Testis (tissue), 2 donors: ENCODE results near the gene OTUD4.

Experiments
- POLR2A ChIP-seq: fragments of 450-650 bp; IDR thresholded peaks from one replicate; pipeline ENCODE4 v1.6.1; 2017; ENCODE audit warnings: antibody characterized with exemption, mild to moderate bottlenecking, moderate library complexity
- TF ChIP-seq, protein P1 (sequence below), 3 experiments: fragments of 450-650 bp in 2 of 3; fragments of 200-600 bp in 1 of 3; sonication (generic) in 1 of 3; IDR thresholded peaks; one replicate each; pipeline ENCODE4 v1.5.1; 2016 to 2019; ENCODE audit warnings: antibody characterized with exemption in 3 of 3, mild to moderate bottlenecking in 2 of 3, moderate library complexity in 1 of 3

DNA sequence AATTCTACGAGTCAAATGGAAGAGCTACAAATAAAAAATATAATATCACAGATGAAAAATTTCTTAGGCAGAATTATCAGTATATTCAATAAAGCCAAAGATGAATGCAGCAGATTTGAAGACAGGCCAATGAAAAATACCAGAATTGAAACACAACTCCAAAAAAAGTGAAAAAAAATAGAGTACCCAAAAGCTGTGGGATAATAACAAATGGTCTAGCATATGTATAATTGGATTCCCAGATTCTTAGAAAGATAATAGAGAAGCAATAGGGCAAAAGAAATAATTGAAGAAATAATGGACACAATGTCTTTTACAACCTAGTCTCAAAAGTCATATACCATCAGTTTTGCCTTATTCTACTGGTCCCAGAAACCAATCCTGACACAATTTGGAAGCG lies 86.8 kb downstream of the OTUD4 start:
- TF ChIP-seq POLR2A, result no peak
- TF ChIP-seq, protein P1, sequence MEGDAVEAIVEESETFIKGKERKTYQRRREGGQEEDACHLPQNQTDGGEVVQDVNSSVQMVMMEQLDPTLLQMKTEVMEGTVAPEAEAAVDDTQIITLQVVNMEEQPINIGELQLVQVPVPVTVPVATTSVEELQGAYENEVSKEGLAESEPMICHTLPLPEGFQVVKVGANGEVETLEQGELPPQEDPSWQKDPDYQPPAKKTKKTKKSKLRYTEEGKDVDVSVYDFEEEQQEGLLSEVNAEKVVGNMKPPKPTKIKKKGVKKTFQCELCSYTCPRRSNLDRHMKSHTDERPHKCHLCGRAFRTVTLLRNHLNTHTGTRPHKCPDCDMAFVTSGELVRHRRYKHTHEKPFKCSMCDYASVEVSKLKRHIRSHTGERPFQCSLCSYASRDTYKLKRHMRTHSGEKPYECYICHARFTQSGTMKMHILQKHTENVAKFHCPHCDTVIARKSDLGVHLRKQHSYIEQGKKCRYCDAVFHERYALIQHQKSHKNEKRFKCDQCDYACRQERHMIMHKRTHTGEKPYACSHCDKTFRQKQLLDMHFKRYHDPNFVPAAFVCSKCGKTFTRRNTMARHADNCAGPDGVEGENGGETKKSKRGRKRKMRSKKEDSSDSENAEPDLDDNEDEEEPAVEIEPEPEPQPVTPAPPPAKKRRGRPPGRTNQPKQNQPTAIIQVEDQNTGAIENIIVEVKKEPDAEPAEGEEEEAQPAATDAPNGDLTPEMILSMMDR (IDR thresholded peaks at IDR 0.05), result no peak
